Trophoblast cell (in vitro differentiated cells and primary cell): Measurements from ENCODE around the gene RHBDL1.

Source experiments
- DNase-seq, 2 donors: peaks; one replicate each; pipeline ENCODE4 v3.0.0-alpha.2; 2016
- H2AFZ ChIP-seq: 2 replicates; pipeline ENCODE4 v1.6.1; 2013; ENCODE audit warnings: low read length, moderate library complexity, mild to moderate bottlenecking; ENCODE audit not compliant: insufficient read depth, poor library complexity
- H2AK5ac ChIP-seq: 2 replicates; pipeline ENCODE4 v1.6.1; 2013; ENCODE audit warnings: mild to moderate bottlenecking, low read length
- H2BK120ac ChIP-seq: 2 replicates; pipeline ENCODE4 v1.6.1; 2013; ENCODE audit warnings: low read length, mild to moderate bottlenecking, moderate library complexity; ENCODE audit not compliant: insufficient read depth, poor library complexity
- H2BK12ac ChIP-seq: 2 replicates; pipeline ENCODE4 v1.6.1; 2013; ENCODE audit warnings: mild to moderate bottlenecking, low read length, moderate library complexity
- H2BK5ac ChIP-seq: 2 replicates; pipeline ENCODE4 v1.6.1; 2013; ENCODE audit warnings: low read length, low read depth, moderate library complexity, mild to moderate bottlenecking; ENCODE audit not compliant: poor library complexity
- H3K14ac ChIP-seq: 2 replicates; pipeline ENCODE4 v1.6.1; 2013; ENCODE audit warnings: mild to moderate bottlenecking, low read length
- H3K18ac ChIP-seq: 2 replicates; pipeline ENCODE4 v1.6.1; 2013; ENCODE audit warnings: mild to moderate bottlenecking, low read length
- H3K23ac ChIP-seq: 2 replicates; pipeline ENCODE4 v1.6.1; 2013; ENCODE audit warnings: low read length
- H3K27ac ChIP-seq: 2 replicates; pipeline ENCODE4 v1.5.1; 2013; ENCODE audit warnings: low read depth, mild to moderate bottlenecking, inconsistent platforms, low read length, moderate library complexity
- H3K27me3 ChIP-seq: 2 replicates; pipeline ENCODE4 v1.6.1; 2013; ENCODE audit warnings: inconsistent platforms, mild to moderate bottlenecking, low read length, moderate library complexity; ENCODE audit not compliant: insufficient read depth
- H3K36me3 ChIP-seq, 2 experiments: 1 replicate in 1 of 2; 2 replicates in 1 of 2; pipeline ENCODE4 v1.6.1; 2013; ENCODE audit warnings: low read length in 2 of 2, mild to moderate bottlenecking in 2 of 2, moderate library complexity in 1 of 2; ENCODE audit not compliant: insufficient read depth in 2 of 2, control insufficient read depth in 1 of 2
- H3K4ac ChIP-seq: 2 replicates; pipeline ENCODE4 v1.6.1; 2013; ENCODE audit warnings: low read depth, mild to moderate bottlenecking, low read length, moderate library complexity
- H3K4me1 ChIP-seq, 2 experiments: 1 replicate in 1 of 2; 2 replicates in 1 of 2; pipeline ENCODE4 v1.6.1; 2013; ENCODE audit warnings: low read length in 2 of 2, mild to moderate bottlenecking in 2 of 2, moderate library complexity in 1 of 2; ENCODE audit not compliant: insufficient read depth in 2 of 2, control insufficient read depth in 1 of 2
- H3K4me2 ChIP-seq: 2 replicates; pipeline ENCODE4 v1.6.1; 2013; ENCODE audit warnings: inconsistent platforms, mild to moderate bottlenecking, low read length, moderate library complexity
- H3K4me3 ChIP-seq: 2 replicates; pipeline ENCODE4 v1.5.1; 2013; ENCODE audit warnings: mild to moderate bottlenecking, low read depth, low read length, inconsistent platforms
- H3K79me1 ChIP-seq: one replicate; pipeline ENCODE4 v1.6.1; 2013; ENCODE audit warnings: low read length
- H3K79me2 ChIP-seq: 2 replicates; pipeline ENCODE4 v1.6.1; 2013; ENCODE audit warnings: low read length, mild to moderate bottlenecking; ENCODE audit not compliant: control insufficient read depth, insufficient read depth, poor library complexity
- H3K9ac ChIP-seq: 2 replicates; pipeline ENCODE4 v1.6.1; 2013; ENCODE audit warnings: mild to moderate bottlenecking, low read length
- H3K9me3 ChIP-seq: 2 replicates; pipeline ENCODE4 v1.6.1; 2013; ENCODE audit warnings: low read depth, mild to moderate bottlenecking, control low read depth, inconsistent platforms, low read length; ENCODE audit not compliant: insufficient read depth
- H4K12ac ChIP-seq: 2 replicates; pipeline ENCODE4 v1.6.1; 2013; ENCODE audit warnings: low read depth, mild to moderate bottlenecking, low read length, moderate library complexity
- H4K8ac ChIP-seq: 2 replicates; pipeline ENCODE4 v1.6.1; 2013; ENCODE audit warnings: low read depth, mild to moderate bottlenecking, low read length, moderate library complexity
- H4K91ac ChIP-seq: one replicate; pipeline ENCODE4 v1.6.1; 2013; ENCODE audit warnings: low read depth, mild to moderate bottlenecking, low read length, moderate library complexity
- WGBS: extraction: QIAGEN DNeasy Blood & Tissue Kit; methylation state at CpG from one replicate; pipeline ENCODE4 v1.1.7; 2013; ENCODE audit warnings: missing lambda C conversion rate; ENCODE audit not compliant: insufficient read length, insufficient coverage; ENCODE audit errors: extremely low coverage; 5-methylcytosine and 5-hydroxymethylcytosine counted together

Gene RHBDL1

GRCh38 chr16:662095-662494 is 13.4 kb upstream of the RHBDL1 start:
- Histone ChIP-seq H2AK5ac (no peak overlapping the region), H3K4me1 (peaks cover 6 to 8% of the 10 kb centered on the region in 2 experiments), H2BK12ac (no peak overlapping the region), H3K79me1 (no peaks in the 10 kb centered on the region), H2AFZ (no peak overlapping the region), H3K27me3 (no peaks in the 10 kb centered on the region), H3K18ac (no peak overlapping the region), H4K12ac (no peak overlapping the region), H4K8ac (no peak overlapping the region), H3K9ac (no peak overlapping the region), H3K4me3 (no peak overlapping the region), H3K79me2 (no peaks in the 10 kb centered on the region), H4K91ac (no peak overlapping the region), H3K4me2 (no peak overlapping the region), H3K36me3 (peaks cover 17 to 31% of the 10 kb centered on the region in 2 experiments), H3K23ac (no peak overlapping the region), H3K27ac (no peak overlapping the region), H3K14ac (no peak overlapping the region), H2BK120ac (no peak overlapping the region), H3K9me3 (no peaks in the 10 kb centered on the region), H2BK5ac (no peak overlapping the region), H3K4ac (no peak overlapping the region)
- WGBS, result no CpG with 5 or more reads among the region's 19 CpGs
- DNase-seq, result no peak

- no peak overlapping the region for H2AFZ ChIP-seq
- no peak overlapping the region for H3K4ac ChIP-seq
- no peak overlapping the region for H3K4me3 ChIP-seq
- no peak overlapping the region for H2BK120ac ChIP-seq
- H3K14ac ChIP-seq, result no peak overlapping the region
- no peak overlapping the region for H4K8ac ChIP-seq
- no peak overlapping the region for H3K23ac ChIP-seq
- H3K9me3 ChIP-seq, result no peaks in the 10 kb centered on the region
- H2AK5ac ChIP-seq, result no peak overlapping the region
- no peak overlapping the region for H3K4me2 ChIP-seq
- H3K27ac ChIP-seq, result no peak overlapping the region
- H3K79me1 ChIP-seq, result no peaks in the 10 kb centered on the region
- H4K91ac ChIP-seq, result no peak overlapping the region
- H3K79me2 ChIP-seq, result no peaks in the 10 kb centered on the region
- no peaks in the 10 kb centered on the region for H3K27me3 ChIP-seq
- no peak overlapping the region for H2BK5ac ChIP-seq
- DNase-seq, result no peak
- H4K12ac ChIP-seq, result no peak overlapping the region
- no CpG with 5 or more reads among the region's 21 CpGs for WGBS
- H2BK12ac ChIP-seq, result no peak overlapping the region
- peaks cover 6 to 8% of the 10 kb centered on the region in 2 experiments for H3K4me1 ChIP-seq
- H3K18ac ChIP-seq, result no peak overlapping the region
- peaks cover 17 to 27% of the 10 kb centered on the region in 2 experiments for H3K36me3 ChIP-seq
- no peak overlapping the region for H3K9ac ChIP-seq
Measured at GRCh38 chr16:662597-662996, 12.9 kb upstream of the RHBDL1 start.

- no peak overlapping the region for H2AFZ ChIP-seq
- H3K18ac ChIP-seq, result no peak overlapping the region
- no peak overlapping the region for H2AK5ac ChIP-seq
- H3K23ac ChIP-seq, result no peak overlapping the region
- peaks cover 28 to 42% of the 10 kb centered on the region in 2 experiments for H3K36me3 ChIP-seq
- no peak overlapping the region for H4K91ac ChIP-seq
- H3K4me2 ChIP-seq, result no peak overlapping the region
- H3K9ac ChIP-seq, result no peak overlapping the region
- H3K14ac ChIP-seq, result no peak overlapping the region
- H2BK120ac ChIP-seq, result no peak overlapping the region
- H3K4me1 ChIP-seq, result peaks cover 7% of the 10 kb centered on the region in 2 experiments
- H4K12ac ChIP-seq, result no peak overlapping the region
- no peak overlapping the region for H3K27ac ChIP-seq
- no peak overlapping the region for H2BK12ac ChIP-seq
- H3K9me3 ChIP-seq, result no peaks in the 10 kb centered on the region
- H3K79me2 ChIP-seq, result peaks cover 8% of the 10 kb centered on the region
- no peak overlapping the region for H4K8ac ChIP-seq
- no CpG with 5 or more reads among the region's 13 CpGs for WGBS
- H3K4me3 ChIP-seq, result no peak overlapping the region
- H3K4ac ChIP-seq, result no peak overlapping the region
- DNase-seq, result no peak
- no peaks in the 10 kb centered on the region for H3K27me3 ChIP-seq
- H2BK5ac ChIP-seq, result no peak overlapping the region
- H3K79me1 ChIP-seq, result peaks cover 5% of the 10 kb centered on the region
Measured at GRCh38 chr16:666572-666971, 8.9 kb upstream of the RHBDL1 start.

DNA sequence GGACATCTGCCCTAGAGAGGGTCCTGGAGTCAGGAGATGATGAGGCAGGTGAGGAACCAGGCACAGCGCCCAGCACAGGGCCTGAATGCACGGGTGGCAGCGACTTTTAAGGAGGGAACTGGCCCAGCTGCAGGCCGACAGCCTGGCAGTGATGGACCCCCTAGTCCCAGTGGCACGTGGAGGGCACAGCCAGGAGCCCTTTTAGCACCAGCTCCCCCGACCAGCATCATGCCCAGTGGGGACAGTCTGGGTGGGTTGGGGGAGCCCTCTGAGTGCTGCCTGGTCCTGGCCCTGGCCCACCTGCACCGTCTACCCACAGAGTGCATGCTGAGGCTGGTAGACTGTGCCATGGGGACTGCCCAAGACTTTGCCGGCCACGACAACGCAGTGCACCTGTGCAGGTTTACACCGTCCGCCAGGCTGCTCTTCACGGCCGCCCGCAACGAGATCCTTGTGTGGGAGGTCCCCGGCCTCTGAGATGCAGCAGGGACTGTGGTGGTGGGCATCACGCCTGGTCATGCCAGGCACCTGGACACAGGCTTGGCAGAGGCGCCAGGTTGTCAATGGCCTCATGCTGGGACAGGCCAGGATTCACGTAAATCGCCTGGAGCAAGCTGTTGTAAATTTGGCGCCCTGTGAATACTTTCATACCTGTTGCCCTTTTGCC is 8.2 kb upstream of the RHBDL1 start:
- Histone ChIP-seq H2AFZ (no peak overlapping the region), H3K23ac (no peak overlapping the region), H3K4ac (no peak overlapping the region), H2BK12ac (peak overlapping the region; percentile 5), H2BK5ac (no peak overlapping the region), H3K36me3 (peaks cover 34 to 42% of the 10 kb centered on the region in 2 experiments), H3K9me3 (no peaks in the 10 kb centered on the region), H3K27ac (no peak overlapping the region), H3K79me2 (peaks cover 8% of the 10 kb centered on the region), H2BK120ac (no peak overlapping the region), H3K79me1 (peaks cover 5% of the 10 kb centered on the region), H3K4me3 (no peak overlapping the region), H3K27me3 (no peaks in the 10 kb centered on the region), H2AK5ac (peak overlapping the region; percentile 10), H3K14ac (no peak overlapping the region), H4K91ac (no peak overlapping the region), H3K18ac (no peak overlapping the region), H3K4me1 (peaks cover 7% of the 10 kb centered on the region in 2 experiments), H3K4me2 (no peak overlapping the region), H3K9ac (no peak overlapping the region), H4K8ac (peak overlapping the region; percentile 30), H4K12ac (peak overlapping the region; percentile 36)
- DNase-seq, result no peak
- WGBS, result no CpG with 5 or more reads among the region's 22 CpGs
